ENCODE data around the gene PKD2L1.
"Not testable (repeated sequence)": the region's sequence is repeated elsewhere in the genome, so short reads cannot be mapped to it uniquely, and the experiment has no call there.

PKD2L1 gene

DNA sequence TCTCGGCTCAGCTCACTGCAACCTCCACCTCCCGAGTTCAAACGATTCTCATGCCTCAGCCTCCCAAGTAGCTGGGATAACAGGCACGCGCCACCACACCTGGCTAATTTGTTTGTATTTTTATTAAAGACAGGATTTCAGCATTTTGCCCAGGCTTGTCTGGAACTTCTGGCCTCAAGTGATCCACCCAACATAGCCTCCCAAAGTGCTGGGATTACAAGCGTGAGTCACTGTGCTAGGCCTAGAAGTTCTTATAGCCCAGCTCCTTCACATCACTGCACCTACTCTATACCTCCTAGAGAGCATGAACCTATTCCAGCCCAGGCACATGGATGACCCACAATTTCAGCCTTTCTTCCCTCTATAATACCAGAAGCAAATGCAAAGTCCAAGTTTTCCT, 42.3 kb downstream of the PKD2L1 start:
- DNase-seq (ENCODE audit: low read depth in 2 of 2, low spot score in 1 of 2) = no peak

DNA sequence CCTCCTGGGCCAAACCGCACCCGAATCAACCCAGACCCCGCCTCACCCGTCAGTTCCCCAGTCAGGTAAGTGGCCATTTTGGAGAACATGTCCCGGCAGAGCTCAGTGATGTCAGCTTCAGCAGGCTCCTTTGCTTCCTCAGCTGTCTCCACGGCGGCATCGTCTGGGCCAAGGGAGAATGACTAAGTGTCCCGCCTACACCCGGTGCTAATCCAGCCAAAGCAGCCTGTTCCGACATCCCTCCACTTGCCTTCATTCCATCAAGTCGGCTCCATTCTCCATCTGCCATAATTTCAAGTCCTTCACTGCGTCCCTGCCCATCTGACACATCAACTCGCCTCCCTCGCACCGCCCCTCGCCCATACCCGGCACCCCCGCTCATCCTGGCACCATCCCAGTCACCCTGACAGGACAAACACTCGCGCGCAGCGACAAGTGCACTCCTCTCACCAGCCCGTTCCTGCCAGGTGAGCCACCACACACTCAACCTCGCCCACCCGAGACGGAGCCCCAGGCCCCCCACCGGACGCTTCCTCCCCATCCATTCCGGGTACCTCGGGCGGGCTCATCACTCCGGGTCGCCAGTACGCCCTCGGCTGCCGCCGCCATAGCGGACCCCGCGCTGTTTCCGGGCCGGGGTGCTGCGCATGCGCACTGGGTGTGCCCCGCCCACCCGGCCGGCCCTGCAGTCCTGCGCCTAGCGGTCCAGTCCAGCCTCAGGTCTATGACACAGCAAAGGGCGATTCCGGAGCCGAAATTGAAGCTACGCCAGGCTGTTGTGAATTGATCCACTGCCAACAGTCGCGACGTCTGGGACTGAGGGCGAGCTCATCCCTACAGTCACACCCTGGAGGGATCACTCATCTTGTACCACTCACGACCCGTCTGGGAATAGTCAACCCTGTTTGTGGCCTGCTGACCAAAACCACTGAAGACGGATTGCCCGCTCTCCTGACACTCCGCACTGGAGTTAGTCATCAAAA, 43.7 kb downstream of the PKD2L1 start, which contains the start of gene BLOC1S2:
BLOC1S2 (minus strand) TSS at position 630 of the 983 bp plus-strand sequence; CDS start at position 609, 21 bp downstream.
- DNase-seq (ENCODE audit: low read depth in 2 of 2, low spot score in 1 of 2) = peak; percentile 60 to 73

DNA sequence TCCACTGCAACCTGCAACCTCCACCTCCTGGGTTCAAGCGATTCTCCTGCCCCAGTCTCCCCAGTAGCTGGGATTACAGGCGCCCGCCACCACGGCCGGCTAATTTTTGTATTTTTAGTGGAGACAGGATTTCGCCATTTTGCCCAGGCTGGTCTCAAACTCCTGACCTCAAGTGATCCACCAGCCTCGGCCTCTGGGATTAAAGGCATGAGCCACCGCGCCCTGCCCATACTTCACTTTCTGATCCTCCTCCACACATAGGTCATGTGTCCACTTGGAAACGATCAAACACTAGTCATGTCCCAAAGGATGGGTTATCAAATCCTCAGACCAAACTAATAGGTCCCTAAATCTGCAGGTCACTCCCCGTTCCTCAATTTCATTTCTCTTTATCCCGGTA, 44.7 kb downstream of the PKD2L1 start:
- not testable (repeated sequence) for DNase-seq (ENCODE audit: low read depth in 2 of 2, low spot score in 1 of 2)

DNA sequence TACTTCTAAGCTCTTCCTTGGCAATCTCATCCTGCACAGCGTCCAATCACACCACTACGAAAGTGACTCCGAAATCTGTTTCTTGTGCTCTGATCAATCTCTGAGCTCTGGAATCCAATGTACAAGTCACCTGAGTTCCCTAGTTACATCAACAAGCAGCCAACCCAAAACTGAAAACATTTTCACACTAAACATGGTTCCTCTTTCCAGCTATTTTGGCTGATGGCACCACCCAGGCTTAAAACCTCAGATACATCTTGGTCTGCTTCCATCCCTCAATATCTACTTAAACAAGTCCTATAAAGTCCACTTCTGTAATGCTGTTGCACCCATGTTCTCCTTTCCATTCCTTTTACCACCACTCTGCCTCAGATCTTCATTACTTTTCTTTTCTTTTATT, 47.1 kb downstream of the PKD2L1 start:
- DNase-seq (ENCODE audit: low read depth in 2 of 2, low spot score in 1 of 2) = no peak

DNA sequence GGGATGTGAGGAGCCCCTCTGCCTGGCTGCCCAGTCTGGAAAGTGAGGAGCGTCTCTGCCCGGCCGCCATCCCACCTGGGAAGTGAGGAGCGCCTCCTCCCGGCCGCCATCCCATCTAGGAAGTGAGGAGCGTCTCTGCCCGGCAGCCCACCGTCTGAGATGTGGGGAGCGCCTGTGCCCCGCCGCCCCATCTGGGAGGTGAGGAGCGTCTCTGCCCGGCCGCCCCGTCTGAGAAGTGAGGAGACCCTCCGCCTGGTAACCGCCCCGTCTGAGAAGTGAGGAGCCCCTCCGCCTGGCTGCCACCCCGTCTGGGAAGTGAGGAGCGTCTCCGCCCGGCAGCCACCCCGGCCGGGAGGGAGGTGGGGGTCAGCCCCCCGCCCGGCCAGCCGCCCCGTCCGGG, 53.1 kb downstream of the PKD2L1 start:
- not testable (repeated sequence) for DNase-seq (ENCODE audit: low read depth in 2 of 2, low spot score in 1 of 2)

DNA sequence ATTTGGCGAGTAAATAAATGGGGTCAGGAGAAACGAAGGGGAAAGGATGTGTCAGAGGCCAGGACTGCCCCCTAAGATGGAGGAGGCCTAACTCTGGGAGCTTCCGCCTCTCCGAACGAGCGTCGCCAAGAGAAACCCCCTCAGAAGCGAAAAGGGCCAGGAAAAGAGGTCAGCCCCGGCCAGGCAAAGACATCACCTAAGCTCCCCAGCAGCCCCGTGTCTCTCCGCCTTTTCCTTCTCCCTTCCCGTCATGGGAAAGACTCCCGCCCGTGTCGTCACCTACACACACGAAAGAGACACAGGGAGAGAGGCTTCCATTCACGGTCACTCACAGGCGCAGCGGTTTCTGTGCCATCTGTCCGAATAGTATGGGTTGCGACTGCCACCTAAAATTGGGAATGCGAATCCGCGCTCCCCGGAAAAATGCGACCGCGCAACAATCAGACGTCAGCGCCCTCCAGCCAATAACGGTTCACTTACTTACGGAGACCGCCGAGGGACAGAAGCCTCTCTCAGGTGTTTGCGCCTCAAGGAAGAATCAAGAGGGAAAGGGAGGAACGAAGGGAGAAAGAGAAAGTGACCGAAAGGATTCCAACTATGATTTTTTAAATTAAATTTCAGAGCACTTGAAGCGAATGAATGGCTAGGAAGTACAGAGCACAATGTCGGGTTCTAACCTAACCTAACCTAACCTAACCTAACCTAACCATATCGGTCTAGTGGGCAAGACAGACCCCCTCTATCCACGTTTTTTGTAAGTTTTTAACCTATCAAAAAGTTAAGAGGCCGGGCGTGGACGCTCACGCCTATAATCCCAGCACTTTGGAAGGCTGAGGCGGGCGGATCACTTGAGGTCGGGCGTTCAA, 62.6 kb downstream of the PKD2L1 start, which contains the start of gene CWF19L1:
CWF19L1 (minus strand) TSS at position 400 of the 866 bp plus-strand sequence; CDS start at position 355, 45 bp downstream.
- peak; percentile 51 to 61 for DNase-seq (ENCODE audit: low read depth in 2 of 2, low spot score in 1 of 2)

DNA sequence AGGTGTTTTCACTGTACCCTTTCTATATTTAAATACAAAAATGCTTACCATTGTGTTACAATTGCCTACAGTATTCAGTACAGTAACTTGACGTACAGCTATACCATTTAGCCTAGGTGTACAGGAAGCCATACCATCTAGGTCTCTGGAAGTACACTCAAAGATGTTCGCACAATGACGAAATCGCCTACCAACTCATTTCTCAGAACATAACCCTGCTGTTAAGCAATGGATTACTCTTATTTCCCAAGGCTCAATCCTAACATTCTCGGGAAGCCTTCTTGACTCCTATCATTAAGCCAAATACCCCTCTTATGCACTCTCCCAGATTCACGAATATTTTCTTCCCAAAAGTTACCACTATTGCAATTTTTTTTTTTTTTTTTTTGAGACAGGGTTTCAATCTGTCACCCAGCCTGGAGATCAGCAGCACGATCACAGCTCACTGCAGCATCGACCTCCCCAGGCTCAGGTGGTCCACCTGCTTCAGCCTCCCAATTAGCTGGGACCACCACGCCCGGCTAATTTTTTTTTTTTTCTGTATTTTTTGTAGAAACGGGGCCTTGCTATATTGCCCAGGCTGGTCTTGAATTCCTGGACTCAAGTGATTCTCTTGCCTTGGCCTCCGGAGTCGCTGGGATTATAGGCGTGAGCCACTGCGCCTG, 64.1 kb downstream of the PKD2L1 start:
- DNase-seq (ENCODE audit: low read depth in 2 of 2, low spot score in 1 of 2) = no peak

DNA sequence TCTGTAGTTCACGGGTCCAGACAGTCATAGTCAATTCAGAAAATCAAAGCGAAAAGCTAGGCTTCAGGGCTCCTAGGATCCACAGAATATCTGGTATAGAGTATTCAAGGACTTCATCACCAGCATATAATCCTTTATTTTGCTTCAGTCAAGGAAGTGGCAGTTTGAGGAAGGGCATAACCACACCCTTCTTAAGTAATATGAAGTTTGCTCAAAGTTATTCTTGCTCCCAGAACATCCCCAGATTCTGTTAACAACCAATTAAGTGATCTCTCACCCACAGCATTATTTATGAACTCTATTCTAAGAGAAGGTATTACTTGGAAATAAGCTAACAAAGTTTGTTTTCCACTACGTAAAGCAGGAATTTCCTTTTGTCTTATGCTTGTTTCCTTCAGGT, 75.8 kb downstream of the PKD2L1 start:
- DNase-seq (ENCODE audit: low read depth in 2 of 2, low spot score in 1 of 2) = no peak

DNA sequence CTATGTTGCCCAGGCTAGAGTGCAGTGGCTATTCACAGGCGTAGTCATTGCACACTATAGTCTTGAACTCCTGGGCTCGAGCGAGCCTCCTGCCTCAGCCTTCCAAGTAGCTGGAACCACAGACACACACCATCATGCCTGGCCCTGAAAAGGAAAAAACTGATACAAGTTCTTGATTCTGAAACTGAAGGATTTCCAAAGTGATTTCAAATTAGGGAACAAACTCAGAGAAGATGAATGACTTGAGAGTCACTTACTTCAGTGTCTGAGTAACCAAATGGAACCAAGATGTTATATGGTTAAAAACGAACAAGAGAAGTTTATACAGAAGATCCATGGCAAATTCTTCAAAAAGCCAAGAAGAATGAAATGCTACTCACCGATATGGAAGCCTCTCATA, 77.0 kb downstream of the PKD2L1 start:
- DNase-seq (ENCODE audit: low read depth in 2 of 2, low spot score in 1 of 2) = no peak

DNA sequence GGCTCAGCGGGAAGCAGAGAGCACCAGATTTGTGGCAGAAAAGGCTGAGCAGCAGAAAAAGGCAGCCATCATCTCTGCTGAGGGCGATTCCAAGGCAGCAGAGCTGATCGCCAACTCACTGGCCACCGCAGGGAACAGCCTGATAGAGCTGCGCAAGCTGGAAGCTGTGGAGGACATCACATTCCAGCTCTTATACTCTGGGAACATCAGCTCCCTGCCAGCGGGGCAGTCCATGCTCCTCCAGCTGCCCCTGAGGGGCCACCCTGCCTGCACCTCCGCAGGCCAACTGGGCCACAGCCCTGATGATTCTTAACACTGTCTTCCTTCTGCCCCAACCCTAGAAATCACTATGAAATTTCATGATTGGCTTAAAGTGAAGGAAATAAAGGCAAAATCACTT, 81.2 kb downstream of the PKD2L1 start:
- DNase-seq (ENCODE audit: low read depth in 2 of 2, low spot score in 1 of 2) = no peak

DNA sequence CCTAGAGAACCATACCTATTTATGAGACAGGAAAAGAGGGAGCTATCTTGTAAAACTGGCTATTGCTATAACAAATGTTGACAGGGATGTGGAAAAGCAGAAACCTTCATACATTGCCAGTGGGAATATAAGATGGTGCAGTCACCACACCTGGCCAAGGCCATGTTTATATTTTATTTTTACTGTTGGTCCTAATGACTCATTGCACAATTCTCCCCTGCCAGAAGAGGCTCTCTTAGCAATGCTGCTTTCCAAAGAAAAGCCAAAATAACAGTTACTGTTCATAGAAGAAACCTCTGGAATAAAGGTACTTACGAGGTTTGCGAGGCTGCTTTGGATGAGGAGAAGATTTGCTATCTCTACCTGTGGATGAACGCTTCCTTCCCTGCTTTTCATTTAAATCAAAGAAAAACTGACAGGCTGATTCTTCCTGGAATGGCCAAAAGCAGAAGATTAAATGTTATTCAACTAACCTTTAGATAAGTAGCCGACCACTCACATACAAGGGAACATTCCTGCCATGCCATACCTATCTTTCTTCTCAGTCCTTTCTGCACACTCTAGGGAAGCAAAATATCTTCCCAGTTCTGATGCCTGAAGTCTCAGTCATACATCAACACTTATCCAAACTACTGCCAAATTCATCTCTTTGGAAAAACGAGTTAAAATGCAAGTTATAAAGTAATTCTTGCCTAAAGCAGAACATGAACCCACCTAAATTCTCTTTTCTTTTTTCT, 84.4 kb downstream of the PKD2L1 start:
- no peak for DNase-seq (ENCODE audit: low read depth in 2 of 2, low spot score in 1 of 2)

DNA sequence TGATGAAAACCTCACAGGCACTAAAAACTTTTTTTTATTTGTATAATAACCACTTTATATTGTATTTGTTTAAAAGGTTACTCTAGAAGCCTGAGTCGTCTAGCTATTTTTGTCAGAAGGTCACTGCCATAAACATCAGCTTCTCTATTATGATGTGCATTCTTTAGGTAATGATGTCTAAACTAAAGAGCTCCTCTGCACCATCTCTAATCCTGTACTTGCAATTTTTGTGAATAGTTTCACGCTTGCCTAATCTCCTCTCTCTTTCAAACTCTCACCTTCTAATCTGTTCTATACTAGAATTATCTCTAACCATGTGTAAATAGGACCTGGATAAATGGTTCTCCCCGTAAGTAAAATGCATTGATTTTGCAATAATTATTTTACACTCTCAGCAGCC, 90.2 kb downstream of the PKD2L1 start:
- no peak for DNase-seq (ENCODE audit: low read depth in 2 of 2, low spot score in 1 of 2)

DNA sequence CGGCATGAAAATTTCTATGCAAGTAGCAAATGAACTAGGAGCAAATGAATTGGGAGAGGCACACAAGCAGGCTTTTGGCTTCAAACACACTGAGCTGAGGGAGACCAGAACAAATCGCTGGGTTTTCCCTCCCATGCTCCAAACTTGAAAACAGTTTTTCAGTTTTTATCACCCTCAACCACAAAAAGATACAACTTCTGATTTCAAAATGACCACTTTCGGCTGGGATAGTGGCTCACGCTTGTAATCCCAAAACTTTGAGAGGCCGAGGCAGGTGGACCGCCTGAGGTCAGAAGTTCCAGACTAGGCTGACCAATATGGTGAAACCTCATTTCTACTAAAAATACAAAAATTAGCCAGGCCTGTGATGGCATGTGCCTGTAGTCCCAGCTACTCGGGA, 91.6 kb downstream of the PKD2L1 start:
- DNase-seq (ENCODE audit: low read depth in 2 of 2, low spot score in 1 of 2) = no peak
